OCI-LY7 (cell line): ENCODE data around the gene C16orf54.

Experiments used
- EZH2phosphoT487 ChIP-seq: fragments of 200-600 bp; sonication (generic); IDR thresholded peaks from 2 replicates; pipeline ENCODE4 v1.6.1; 2018; ENCODE audit warnings: low read depth, borderline replicate concordance, mild to moderate bottlenecking, mixed run types, antibody characterized with exemption, low read length, moderate library complexity, mixed read lengths
- TF ChIP-seq, protein P1 (sequence below): fragments of 200-600 bp; sonication (generic); conservative IDR thresholded peaks from 2 replicates; pipeline ENCODE4 v1.5.1; 2014; ENCODE audit warnings: mild to moderate bottlenecking, antibody characterized with exemption, low read length, moderate library complexity, mixed read lengths

DNA sequence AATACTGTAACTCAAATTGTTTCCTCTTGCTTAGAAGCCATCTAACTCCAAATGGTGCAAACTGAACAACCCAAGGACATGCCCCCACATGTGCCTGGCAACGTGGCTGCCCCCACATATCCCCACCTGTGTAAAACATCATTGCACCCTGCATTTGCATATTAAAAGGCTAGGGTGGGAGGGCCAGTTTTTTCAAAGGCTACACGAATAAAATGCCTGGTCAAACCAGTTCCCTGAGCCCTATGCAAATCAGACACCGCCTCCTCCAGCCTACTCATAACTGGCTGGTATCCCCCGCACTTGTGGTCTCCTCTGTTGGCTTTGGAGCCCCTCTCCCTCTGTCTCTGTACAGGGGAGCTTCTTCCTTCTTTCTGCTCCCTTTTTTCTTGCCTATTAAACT, 26.7 kb downstream of the C16orf54 start:
- TF ChIP-seq, protein P1, sequence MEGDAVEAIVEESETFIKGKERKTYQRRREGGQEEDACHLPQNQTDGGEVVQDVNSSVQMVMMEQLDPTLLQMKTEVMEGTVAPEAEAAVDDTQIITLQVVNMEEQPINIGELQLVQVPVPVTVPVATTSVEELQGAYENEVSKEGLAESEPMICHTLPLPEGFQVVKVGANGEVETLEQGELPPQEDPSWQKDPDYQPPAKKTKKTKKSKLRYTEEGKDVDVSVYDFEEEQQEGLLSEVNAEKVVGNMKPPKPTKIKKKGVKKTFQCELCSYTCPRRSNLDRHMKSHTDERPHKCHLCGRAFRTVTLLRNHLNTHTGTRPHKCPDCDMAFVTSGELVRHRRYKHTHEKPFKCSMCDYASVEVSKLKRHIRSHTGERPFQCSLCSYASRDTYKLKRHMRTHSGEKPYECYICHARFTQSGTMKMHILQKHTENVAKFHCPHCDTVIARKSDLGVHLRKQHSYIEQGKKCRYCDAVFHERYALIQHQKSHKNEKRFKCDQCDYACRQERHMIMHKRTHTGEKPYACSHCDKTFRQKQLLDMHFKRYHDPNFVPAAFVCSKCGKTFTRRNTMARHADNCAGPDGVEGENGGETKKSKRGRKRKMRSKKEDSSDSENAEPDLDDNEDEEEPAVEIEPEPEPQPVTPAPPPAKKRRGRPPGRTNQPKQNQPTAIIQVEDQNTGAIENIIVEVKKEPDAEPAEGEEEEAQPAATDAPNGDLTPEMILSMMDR: no peak
- TF ChIP-seq EZH2phosphoT487: no peak
